Stimulated activated CD4-positive, alpha-beta T cell treated with anti-CD3 and anti-CD28 coated beads, Interleukin-1b, Interleukin-23, amount 100 ng/mL, for 1 hour (primary cell): ENCODE results near the gene ILF2.
A peak's percentile ranks its signal among the peaks of the same experiment; 100 is the strongest.
"Not testable (repeated sequence)": the region's sequence is repeated elsewhere in the genome, so short reads cannot be mapped to it uniquely, and the experiment has no call there.

Source experiments
- DNase-seq, 2 donors: peaks; one replicate each; pipeline ENCODE4 v3.0.0-alpha.2; 2020; ENCODE audit warnings: low read depth in 2 of 2

The ILF2 gene

DNA sequence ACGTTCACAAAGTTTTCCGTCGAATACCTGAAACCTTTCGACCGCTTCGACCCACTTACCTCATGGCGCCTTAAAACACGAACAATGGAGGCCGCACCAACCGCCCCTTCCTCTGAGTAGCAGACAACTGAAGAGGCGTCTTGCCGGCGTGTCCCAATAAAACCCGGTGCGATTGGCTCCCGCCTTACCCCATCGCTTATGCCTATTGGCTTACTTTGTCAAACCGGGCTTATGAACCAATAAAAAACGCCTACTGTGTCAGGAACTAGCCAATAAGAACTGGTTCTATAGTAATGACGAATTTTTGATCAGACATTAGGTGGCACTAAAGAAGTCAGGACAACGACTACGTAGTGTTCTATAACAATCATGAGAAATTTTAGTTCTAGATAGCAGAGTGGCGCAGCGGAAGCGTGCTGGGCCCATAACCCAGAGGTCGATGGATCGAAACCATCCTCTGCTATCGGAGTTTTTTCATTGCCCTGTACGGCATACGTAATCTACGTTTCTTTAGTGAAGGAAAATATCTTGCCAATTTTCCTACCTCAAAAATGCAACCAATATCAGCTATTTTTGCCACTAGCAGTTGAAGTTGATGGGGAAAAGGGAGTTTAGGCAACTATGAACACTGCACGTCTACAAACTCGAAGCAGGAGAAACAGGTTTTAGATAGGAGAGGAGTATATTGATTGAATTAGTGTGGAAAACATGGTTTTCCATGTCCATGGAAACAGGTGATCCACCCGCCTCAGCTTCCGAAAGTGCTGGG lies at the start of gene ILF2:
Gene ILF2, minus strand, starts transcription at position 135 of the 769 bp plus-strand sequence. Its CDS starts 71 bp downstream, at position 64.
- peak; percentile 91 to 94 for DNase-seq

DNA sequence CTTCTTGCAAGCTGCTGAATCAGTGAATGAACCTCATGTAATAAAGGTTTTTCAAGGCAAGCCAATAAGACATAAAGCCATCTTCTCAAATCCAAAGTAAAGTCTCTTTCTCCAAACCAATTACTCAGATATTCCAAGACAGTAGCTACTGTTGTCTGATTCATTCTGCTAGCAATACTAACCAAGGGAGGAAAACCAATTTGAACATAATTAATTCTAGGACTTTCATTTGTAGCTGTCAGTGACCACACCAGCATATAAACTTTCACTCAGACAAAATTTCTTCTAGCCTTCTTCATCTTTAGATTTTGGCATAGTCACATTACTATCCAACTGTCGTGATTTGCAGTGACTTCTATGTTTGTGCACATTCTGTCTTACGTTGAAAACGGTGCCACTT lies 46.5 kb upstream of the ILF2 start:
- DNase-seq, result no peak

DNA sequence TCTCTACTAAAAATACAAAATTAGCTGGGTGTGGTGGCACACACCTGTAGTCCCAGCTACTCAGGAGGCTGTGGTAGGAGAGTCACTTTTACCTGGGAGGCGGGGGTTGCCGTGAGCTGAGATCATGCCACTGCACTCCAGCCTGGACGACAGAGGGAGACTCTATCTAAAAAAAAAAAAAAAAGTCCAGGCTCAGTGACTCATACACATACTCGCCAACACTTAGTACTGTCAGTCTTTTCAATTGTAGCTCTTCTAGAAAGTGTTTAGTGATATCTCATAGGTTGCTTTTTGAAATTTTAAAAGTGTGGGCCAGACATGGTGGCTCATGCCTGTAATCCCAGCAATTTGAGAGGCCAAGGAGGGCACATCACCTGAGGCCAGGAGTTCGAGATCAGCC lies 45.4 kb upstream of the ILF2 start:
- DNase-seq, result not testable (repeated sequence)

DNA sequence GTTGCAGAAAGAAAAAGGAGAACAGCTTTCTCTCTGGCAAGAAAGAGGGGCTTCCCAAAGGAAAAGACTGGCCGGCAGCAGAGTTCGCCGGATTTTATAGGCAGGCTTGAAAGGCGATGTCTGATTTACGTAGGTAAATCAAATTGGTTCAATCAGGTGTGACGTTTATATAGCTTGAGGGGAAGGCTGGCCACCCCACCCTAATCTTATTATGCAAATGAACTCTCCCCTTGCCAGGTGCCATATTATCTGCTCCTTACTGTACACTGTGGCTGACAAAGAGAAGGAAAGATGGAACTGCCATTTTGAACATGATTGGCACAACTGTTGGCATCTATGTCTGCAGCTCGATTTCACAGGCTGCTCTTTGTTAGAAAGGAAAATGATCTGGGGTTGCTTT lies 40.2 kb upstream of the ILF2 start:
- DNase-seq, result no peak

DNA sequence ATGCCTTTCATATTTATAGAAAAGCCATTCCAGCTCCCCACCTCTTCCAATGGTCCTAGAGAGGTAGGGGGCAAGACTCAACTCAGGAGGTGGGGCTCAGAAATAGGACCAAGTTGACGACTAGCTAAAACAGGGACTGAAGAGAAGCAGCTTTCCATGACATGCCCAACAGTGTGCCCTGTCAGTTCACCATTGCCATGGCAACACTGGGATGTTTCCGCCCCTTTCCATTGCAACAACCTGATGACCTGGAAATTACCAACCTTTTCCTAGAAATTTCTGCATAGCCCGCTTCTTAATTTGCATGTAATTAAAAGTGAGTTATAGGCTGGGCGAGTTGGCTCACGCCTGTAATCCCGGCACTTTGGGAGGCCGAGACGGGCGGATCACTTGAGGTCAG lies 34.7 kb upstream of the ILF2 start:
- no peak for DNase-seq

DNA sequence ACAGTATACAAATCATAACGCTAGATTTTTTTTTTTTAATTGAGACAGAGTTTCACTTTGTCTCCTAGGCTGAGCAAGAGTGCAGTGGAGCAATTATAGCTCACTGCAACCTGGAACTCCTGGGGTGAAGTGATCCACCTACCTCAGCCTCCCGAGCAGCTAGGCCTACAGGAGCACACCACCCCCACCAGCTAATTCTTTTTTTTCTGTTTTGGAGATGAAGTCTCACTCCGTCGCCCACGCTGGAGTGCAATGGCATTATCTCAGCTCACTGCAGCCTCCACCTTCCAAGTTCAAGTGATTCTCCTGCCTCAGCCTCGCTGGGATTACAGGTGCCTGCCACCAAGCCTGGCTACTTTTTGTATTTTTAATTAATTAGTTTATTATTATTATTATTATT lies 29.0 kb upstream of the ILF2 start:
- DNase-seq, result no peak

DNA sequence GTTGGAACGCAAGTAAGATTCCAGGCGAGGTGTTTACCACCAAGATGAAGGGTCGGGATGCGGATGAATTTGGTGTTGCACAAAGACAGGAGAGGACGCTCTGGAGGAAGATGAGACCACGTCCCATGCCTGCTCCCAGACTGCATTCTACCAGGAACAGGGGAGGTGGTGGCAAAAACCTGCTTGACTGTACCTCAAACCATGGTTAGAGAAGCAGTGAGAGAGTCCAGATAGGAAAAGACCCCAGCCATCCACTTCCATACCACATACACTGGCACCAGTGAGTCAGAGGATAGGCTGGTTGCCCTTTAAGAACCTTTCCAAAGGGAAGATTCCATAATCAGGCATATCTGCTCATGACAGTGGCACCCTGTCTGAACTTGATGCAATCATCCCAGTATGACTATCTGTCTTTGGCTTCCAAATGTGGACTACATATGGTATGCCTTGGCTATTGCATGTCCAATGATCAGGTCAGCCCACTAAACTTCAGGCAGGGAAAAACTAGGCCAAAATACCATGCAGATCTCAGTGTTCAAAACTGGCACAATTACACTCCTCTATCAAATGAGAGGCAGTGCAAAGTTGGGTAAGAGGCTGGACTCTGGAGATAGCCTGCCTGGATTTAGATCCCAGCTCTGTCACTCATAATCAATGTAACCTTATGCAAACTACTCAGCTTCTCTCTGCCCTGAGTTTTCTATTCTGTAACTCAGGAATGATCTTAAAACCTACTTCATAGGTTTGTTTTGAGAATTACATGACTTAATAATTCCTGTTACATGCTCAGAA lies 28.3 kb upstream of the ILF2 start:
- no peak for DNase-seq

DNA sequence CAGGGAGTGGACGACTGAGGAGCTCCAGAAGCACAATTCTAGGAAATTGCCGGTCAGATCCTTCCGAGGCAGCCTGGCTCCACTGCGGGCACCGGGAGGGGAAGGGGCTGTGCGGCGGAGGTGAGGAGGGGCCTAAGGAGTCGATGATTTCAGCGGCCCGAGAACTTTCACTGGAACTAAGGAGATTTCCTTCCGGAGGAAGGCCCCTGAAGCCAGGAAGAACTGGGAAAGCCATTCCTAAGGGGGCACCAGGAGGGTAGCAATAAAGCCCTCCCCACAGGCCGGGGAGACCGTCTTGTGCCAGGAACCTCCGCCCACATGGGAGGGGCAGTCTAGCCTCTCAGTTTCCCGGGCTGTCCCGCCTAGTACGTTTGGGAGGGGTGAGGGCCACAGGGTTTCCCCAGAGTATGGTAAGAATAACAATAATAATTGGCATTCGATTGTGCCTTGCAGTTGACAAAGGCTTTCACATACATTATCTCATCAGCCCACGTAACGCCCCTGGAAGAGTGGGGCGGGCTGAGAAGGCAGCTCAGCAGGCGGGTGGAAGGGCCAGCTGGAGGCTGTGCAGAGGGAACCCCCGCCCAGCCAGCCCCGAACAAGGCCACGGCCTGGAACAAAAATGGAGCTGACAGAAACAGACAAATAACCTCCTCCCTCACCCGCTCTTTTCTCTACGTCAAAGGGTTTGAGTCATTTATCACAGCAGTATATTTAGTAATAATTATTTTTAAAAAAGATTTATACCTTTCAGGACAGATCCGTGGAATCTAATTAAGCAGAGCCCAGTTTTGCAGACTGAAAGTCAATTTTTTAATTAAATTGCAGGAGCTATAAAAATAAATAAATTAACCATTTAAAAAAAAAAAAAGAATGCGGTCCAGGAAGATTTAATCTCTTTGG lies 27.5 kb upstream of the ILF2 start:
- DNase-seq, result no peak

DNA sequence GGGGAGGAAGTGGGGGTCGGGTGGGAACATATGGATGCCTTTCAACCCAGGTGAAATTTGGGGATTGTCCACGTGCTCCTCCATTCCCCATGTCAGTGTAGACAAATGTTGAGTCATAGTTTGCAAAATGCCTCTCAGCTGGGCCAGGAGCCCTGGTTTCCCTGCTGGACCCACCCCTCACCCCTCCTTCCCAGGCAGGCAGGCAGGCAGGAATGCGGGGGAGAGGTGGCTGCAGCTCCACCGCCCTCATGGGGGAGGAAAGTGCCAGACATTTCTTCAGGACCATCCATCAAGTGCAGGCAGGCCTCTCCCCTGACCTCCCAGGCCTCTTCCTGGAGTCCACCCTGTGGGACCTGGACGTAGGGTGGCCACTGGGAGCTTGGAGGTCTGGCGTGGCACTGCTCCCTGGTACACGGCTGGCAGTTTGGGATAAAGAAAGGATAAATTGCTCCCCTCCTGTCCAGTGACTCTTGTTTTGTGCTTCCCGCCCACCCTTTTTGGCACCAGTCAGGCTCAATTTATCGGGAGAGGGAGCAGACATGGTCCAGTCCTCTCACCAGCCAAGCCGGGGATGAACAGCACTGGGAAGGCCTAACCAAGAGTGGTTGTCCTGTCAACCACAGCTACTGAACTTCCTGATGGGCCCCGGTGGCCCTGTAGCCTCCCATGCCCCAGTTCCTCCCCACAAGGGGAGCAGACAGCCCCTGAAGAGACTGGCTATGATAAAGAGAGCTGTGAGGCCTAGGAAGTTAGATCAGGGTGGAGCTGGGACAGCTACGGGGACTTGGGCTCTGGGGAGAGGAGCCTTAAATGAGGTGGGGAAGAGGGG lies 26.6 kb upstream of the ILF2 start:
- DNase-seq, result no peak

DNA sequence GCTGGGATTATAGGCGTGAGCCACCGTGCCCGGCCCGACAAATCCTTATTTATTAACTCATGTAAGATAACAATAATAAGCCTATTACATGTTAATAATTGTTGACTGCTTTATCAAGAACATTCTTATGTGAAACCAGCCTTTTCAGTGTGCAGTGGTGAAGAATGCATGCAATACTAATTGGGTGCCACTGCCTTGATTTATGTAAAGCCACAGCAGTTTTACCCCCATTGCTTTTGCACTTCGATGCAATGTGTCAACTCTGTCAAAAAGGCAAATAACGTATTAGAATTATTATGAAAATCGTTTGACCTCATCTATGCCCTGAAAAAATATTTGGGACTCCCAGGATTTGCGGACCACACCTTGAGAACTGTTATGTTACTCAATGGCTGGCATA lies 25.9 kb upstream of the ILF2 start:
- DNase-seq, result no peak

DNA sequence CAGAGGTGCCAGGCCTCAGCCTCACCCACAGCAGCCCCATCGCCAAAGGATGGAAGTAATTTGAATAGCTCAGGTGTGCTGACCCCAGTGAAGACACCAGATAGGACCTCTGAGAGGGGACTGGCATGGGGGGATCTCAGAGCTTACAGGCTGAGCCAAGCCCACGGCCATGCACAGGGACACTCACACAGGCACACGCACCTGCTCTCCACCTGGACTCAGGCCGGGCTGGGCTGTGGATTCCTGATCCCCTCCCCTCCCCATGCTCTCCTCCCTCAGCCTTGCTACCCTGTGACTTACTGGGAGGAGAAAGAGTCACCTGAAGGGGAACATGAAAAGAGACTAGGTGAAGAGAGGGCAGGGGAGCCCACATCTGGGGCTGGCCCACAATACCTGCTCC lies 22.7 kb upstream of the ILF2 start:
- DNase-seq, result no peak

DNA sequence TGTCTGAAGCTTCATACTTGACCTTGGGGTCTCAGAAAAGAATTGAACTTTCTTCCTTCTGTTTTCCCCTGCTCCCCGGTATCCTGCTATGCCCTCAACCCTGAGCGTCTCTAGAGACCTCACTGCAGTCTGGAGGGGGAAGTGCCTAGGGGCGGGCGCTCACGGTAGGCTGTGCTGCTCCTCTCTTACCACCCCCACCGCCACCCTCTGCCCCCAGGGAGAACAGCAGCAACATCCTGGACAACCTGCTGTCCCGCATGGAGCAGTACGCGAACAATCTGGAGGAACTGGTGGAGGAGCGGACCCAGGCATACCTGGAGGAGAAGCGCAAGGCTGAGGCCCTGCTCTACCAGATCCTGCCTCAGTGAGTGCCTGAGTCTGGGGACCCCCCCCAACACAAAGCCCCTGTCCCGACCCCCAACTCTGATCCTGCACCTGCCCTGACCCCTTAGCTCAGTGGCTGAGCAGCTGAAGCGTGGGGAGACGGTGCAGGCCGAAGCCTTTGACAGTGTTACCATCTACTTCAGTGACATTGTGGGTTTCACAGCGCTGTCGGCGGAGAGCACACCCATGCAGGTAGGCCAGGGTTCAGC lies 18.0 kb upstream of the ILF2 start:
- no peak for DNase-seq

DNA sequence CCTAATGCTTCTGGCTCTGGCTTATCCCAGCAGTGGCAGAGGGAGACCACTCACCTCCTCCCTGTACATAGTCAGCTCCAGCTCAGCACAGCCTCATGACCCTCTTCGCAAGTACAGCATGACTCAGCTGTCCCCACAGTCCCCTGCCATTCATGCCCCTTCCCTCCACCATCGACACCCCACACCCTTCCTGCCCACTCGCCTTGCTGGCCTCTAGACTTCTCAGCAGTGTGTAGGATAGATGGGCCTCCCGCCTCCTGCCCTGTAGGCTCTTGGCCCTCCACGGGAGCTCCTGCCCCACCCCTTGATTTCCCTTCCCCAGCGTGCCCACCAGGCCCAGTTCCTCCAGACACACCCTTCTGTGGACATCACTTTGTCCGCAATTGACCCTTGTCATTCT lies 17.5 kb upstream of the ILF2 start:
- no peak for DNase-seq

DNA sequence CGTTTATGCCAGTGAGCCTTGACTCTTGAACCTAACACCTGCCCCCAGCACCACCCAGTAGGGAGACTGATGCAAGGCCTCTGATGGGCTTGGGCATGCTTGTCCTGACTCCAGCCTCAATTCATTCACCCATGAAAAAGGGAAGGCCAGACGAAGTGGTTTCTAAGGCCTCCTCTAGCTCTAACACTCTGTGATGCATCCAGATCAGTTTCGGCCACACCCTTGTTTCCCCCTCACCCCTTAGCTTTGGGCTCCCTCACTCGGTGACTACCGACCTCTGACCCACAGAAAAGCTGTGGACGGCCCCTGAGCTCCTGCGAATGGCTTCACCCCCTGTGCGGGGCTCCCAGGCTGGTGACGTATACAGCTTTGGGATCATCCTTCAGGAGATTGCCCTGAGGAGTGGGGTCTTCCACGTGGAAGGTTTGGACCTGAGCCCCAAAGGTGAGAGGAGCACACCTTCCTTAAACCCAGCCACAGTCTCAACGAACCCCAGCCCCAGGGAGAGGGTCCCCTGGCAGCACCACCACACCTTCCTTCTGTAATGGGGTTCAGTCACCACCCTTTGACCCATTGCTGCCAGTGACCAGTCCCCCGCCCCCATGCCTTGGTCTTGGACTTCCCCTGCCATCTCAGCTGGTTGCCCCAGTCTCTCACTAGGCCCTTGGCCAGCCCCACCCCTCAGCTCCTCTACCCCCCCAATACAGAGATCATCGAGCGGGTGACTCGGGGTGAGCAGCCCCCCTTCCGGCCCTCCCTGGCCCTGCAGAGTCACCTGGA lies 16.7 kb upstream of the ILF2 start:
- DNase-seq, result no peak

DNA sequence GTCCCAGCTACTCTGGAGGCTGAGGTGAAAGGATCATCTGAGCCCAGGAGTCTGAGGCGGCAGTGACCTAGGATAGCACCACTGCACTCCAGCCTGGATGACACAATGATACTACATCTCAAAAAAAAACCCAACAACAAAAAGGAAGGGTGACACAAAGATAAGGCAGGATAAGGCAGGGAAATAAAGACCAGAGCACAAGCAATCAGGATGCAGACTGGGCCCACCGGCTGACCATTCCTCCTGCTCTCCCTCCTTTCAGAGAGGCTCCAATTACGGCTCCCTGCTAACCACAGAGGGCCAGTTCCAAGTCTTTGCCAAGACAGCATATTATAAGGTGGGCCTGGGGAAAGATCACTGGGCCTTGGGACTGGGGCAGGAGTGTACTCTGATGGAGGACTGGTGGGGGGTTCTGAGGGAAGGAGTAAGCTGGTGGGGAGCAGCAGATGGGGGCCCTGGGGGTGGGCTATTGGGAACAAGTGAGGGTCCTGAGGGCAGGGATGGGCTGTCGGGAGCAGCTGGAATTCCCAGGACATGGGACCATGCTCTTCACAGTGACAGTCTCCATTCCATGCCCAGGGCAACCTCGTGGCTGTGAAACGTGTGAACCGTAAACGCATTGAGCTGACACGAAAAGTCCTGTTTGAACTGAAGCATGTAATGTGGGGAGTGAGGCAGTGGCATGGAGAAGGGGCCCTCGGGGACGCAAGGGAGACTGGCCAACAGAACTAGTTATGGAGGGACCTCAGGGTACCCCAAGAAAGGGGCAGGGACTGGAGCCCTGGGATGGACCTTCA lies 14.9 kb upstream of the ILF2 start:
- no peak for DNase-seq

DNA sequence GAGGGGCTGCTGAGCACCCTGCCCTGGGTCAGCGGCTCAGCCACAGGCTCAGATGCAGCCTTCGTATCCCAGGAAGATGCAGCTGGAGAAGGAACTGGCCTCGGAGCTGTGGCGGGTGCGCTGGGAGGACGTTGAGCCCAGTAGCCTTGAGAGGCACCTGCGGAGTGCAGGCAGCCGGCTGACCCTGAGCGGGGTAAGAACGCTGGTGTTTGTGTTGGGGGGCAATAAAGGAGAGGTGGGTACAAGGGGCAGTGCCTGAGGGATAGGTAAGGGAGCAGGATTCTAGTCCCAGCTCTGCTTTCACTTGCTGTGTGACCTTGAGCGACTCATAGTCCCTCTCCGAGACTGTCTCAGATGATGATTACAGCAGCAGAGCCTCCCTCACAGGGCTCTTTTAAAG lies 14.1 kb upstream of the ILF2 start:
- no peak for DNase-seq

DNA sequence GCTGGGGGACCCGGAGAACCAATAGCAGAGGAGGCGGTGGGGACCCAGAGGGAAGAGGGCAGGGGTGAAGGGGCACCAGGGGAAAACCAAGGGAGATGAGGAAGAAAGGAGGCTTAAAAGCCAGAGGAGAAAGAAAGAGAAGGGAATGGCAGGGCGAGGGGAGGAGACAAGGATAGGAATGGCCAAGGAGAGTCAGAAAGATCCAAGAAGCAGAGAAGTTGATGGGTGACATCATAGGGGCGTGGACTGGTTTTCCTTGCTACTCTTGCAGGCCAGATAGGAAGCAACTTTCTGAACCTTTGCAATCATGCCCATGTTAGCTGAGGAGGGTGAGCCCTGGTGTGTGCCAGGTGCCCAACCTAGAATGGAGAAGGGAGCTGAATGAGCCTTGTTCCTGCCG lies 13.1 kb upstream of the ILF2 start:
- DNase-seq, result no peak

DNA sequence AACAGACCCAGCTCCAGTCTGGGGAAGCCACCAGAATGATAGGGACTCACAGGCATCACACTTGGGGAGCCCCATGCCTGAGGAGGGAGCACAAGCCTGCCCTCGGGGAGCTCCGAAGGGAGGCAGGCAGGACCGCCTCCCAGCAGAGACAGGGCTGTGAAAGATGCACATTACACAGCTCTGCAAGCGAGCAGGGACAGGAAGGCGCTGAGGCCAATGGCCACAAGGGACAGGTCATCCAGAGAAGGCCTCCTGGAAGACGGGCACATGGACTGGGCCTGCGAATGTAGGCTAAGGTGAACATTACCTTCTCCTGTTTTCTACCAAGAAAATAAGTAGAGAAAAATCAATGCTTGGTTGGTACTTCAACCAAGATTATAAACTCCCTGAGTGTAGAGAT lies 11.9 kb upstream of the ILF2 start:
- no peak for DNase-seq

DNA sequence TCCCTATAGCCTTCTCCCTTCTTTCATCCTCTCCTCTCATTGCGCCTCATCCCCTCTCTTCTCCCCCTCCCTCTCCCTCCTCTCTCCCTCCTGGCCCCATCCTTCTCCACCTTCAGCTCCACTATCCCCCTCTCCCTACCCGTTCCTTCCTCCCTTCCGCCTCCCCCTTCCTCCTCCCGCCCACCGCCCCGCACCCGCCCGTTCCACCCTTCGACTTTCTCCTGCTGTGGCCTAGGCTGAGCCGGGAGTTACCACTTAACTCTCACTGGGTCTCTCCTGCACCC lies 9.3 kb upstream of the ILF2 start:
- DNase-seq, result no peak
